Parathyroid adenoma (tissue), 2 donors: ENCODE data around the gene ENTPD8.

Experiments
- H2AFZ ChIP-seq: fragments of 300-600 bp; sonication (generic); one replicate; pipeline ENCODE4 v1.7.0; 2017; ENCODE audit warnings: antibody characterized with exemption, mild to moderate bottlenecking
- H3K27ac ChIP-seq: fragments of 300-600 bp; sonication (generic); one replicate; pipeline ENCODE4 v1.7.0; 2017
- H3K27me3 ChIP-seq: fragments of 300-600 bp; sonication (generic); one replicate; pipeline ENCODE4 v1.7.0; 2017; ENCODE audit warnings: low read length; ENCODE audit not compliant: control insufficient read depth, insufficient read depth
- H3K36me3 ChIP-seq: fragments of 300-600 bp; sonication (generic); one replicate; pipeline ENCODE4 v1.7.0; 2017; ENCODE audit warnings: low read length; ENCODE audit not compliant: control insufficient read depth, insufficient read depth
- H3K4me1 ChIP-seq: fragments of 300-600 bp; sonication (generic); one replicate; pipeline ENCODE4 v1.7.0; 2017; ENCODE audit warnings: control low read depth
- H3K4me2 ChIP-seq: fragments of 300-600 bp; sonication (generic); one replicate; pipeline ENCODE4 v1.7.0; 2017; ENCODE audit warnings: low read length
- H3K4me3 ChIP-seq: fragments of 300-600 bp; sonication (generic); one replicate; pipeline ENCODE4 v1.7.0; 2017; ENCODE audit warnings: low read depth, low read length
- H3K79me2 ChIP-seq: fragments of 300-600 bp; sonication (generic); one replicate; pipeline ENCODE4 v1.7.0; 2017; ENCODE audit warnings: control low read depth
- H3K9ac ChIP-seq: fragments of 300-600 bp; sonication (generic); one replicate; pipeline ENCODE4 v1.7.0; 2017; ENCODE audit warnings: mild to moderate bottlenecking
- H3K9me3 ChIP-seq: fragments of 300-600 bp; sonication (generic); one replicate; pipeline ENCODE4 v1.7.0; 2017; ENCODE audit warnings: low read length; ENCODE audit not compliant: control insufficient read depth
- TF ChIP-seq, protein P1 (sequence below): fragments of 300-600 bp; sonication (generic); IDR thresholded peaks from one replicate; pipeline ENCODE4 v1.7.0; 2017; ENCODE audit warnings: antibody characterized with exemption, mild to moderate bottlenecking
- donor health status: primary hyperparathyroidism.

Gene ENTPD8

DNA sequence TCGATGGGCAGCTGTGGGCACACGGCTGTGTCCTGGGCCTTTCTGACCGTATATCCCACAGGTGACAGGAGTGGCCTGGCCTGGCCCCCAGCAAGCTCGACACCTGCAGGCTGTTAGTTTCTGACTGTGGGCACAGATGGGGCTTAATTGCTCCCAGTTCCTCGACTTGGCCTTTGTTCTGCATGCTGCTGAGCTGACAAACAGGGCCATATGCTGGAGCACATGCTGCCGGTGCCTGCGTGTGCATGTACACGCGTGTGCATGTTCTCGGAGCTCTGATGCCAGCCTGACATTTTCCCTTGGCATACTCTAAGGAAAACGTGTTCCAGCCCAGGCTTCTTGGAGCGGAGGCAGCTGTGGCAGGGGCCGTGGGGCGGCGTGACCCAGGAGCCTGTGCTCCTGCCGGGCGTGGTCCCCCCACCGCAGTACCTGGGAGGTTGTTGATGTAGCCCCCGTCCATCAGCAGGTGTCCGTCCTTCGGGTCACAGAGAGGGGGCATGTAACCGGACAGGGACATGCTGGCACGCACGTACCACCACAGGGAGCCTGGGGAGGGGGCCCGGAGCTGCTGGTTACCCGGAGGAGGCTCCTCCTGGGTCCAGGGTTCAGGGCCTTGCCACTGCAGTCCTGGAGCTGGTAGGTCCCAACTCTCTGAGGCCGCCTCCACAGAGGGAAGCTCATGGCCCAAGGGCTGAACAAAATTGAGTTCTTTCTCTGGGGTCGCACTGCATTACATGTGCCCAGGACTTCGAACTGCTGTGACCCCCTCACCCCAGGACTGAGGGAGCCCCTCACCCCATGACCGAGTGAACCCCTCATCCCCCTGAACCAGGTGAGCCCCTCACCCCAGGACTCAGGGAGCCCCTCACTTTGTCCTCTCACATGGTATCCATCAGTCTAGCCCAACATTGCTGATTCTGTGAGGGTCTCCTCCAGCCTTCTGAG, 22.1 kb upstream of the ENTPD8 start:
- TF ChIP-seq, protein P1, sequence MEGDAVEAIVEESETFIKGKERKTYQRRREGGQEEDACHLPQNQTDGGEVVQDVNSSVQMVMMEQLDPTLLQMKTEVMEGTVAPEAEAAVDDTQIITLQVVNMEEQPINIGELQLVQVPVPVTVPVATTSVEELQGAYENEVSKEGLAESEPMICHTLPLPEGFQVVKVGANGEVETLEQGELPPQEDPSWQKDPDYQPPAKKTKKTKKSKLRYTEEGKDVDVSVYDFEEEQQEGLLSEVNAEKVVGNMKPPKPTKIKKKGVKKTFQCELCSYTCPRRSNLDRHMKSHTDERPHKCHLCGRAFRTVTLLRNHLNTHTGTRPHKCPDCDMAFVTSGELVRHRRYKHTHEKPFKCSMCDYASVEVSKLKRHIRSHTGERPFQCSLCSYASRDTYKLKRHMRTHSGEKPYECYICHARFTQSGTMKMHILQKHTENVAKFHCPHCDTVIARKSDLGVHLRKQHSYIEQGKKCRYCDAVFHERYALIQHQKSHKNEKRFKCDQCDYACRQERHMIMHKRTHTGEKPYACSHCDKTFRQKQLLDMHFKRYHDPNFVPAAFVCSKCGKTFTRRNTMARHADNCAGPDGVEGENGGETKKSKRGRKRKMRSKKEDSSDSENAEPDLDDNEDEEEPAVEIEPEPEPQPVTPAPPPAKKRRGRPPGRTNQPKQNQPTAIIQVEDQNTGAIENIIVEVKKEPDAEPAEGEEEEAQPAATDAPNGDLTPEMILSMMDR, result no peak
- Histone ChIP-seq H3K79me2 (no peaks in the 10 kb centered on the region), H3K9ac (no peak overlapping the region), H3K4me2 (no peak overlapping the region), H3K9me3 (no peaks in the 10 kb centered on the region), H3K4me3 (no peak overlapping the region), H3K27me3 (no peaks in the 10 kb centered on the region), H2AFZ (no peak overlapping the region), H3K4me1 (no peaks in the 10 kb centered on the region), H3K27ac (no peak overlapping the region), H3K36me3 (no peaks in the 10 kb centered on the region)

DNA sequence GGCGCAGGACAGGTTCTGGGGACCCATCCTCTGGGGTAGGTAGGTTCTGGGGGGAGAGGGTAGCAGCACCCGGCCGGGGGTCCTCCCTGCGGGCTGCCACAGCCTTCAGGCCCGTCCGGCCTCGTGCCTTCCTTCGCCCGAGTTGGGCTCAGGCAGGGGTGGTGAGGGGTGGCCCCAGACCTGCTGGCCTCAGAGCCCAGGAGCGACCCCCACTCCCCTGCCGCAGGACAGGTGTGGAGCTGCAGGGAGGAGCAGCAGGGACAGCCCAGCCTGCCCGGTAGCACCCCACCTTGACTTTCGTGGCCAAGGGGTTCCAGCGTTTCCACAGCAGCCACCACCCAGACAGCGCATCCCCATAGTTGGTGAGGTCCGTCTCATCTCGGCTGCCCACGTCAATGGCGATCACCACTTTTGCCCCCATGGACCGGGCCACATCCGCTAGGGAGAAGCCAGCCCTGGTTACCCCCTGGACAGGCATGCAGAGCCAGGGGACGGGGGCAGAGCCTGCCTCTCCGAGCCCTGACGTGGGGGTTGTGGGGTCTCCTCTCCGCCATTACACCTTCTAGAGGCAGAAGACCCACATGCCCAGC, 21.3 kb upstream of the ENTPD8 start:
- Histone ChIP-seq H3K4me3 (no peak overlapping the region), H3K9ac (no peak overlapping the region), H3K9me3 (no peaks in the 10 kb centered on the region), H3K27ac (no peak overlapping the region), H3K4me1 (no peaks in the 10 kb centered on the region), H3K79me2 (no peaks in the 10 kb centered on the region), H3K4me2 (no peak overlapping the region), H3K36me3 (no peaks in the 10 kb centered on the region), H3K27me3 (no peaks in the 10 kb centered on the region), H2AFZ (no peak overlapping the region)
- TF ChIP-seq, protein P1, result no peak

DNA sequence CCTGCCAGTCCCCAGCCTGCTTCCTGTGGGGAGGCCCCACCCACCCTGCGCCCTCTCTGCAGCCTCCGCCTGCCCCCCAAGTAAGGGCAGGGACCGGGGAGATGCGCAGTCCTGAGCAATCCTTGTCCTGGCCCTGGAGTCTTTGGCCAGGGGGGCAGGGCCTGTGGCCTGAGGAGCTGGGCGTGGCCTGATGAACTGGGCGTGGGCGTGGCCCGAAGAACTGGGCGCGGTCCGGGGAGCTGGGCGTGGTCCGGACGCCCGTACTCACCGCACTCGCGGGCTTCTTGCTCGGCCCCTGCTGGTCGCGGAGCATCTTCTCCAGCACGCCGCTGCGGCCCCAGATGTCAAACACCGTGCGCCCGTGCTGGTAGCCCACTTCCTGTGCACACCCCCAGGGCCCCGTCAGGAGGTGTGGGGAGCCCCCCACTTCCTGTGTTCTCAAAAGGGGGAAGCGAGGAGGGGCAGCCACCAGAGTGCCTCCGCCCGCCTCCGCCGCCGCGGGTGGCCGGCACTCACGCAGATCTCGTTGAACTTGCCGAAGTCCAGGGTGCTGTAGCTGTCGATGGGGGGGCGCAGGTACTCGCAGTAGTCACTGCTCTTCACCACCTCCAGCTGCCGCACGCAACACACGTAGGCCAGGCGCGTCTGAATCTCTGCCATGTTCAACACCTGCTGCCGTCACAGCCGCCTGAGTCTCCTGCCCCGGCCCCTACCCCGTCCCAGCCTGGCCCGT, 20.7 kb upstream of the ENTPD8 start:
- H3K36me3 ChIP-seq, result no peaks in the 10 kb centered on the region
- H3K9me3 ChIP-seq, result no peaks in the 10 kb centered on the region
- no peak overlapping the region for H3K4me2 ChIP-seq
- H2AFZ ChIP-seq, result no peak overlapping the region
- no peaks in the 10 kb centered on the region for H3K79me2 ChIP-seq
- no peak overlapping the region for H3K9ac ChIP-seq
- no peaks in the 10 kb centered on the region for H3K27me3 ChIP-seq
- H3K4me3 ChIP-seq, result no peak overlapping the region
- TF ChIP-seq, protein P1, result no peak
- H3K4me1 ChIP-seq, result no peaks in the 10 kb centered on the region
- H3K27ac ChIP-seq, result no peak overlapping the region

- H3K4me1 ChIP-seq, result no peaks in the 10 kb centered on the region
- no peaks in the 10 kb centered on the region for H3K27me3 ChIP-seq
- H3K9ac ChIP-seq, result no peak overlapping the region
- no peaks in the 10 kb centered on the region for H3K36me3 ChIP-seq
- no peak overlapping the region for H3K4me2 ChIP-seq
- no peak overlapping the region for H3K4me3 ChIP-seq
- TF ChIP-seq, protein P1, result no peak
- no peaks in the 10 kb centered on the region for H3K9me3 ChIP-seq
- H3K27ac ChIP-seq, result no peak overlapping the region
- no peak overlapping the region for H2AFZ ChIP-seq
- H3K79me2 ChIP-seq, result no peaks in the 10 kb centered on the region
These were observed 20.1 kb upstream of the ENTPD8 start for GRCh38 chr9:137461316-137461662.
